Ishikawa (cell line): Measurements from ENCODE around the gene FOXQ1.

Source experiments
- CEBPB ChIP-seq: IDR thresholded peaks from 2 replicates; pipeline ENCODE4 v1.6.1; 2012
- CREB1 ChIP-seq: IDR thresholded peaks from 2 replicates; pipeline ENCODE4 v1.6.1; 2012; ENCODE audit warnings: low read depth
- EGR1 ChIP-seq: IDR thresholded peaks from 2 replicates; pipeline ENCODE4 v1.6.1; 2012
- EP300 ChIP-seq: IDR thresholded peaks from 2 replicates; pipeline ENCODE4 v1.6.1; 2012; ENCODE audit warnings: borderline replicate concordance
- NFIC ChIP-seq: IDR thresholded peaks from 2 replicates; pipeline ENCODE4 v1.6.1; 2012
- RAD21 ChIP-seq: IDR thresholded peaks from 2 replicates; pipeline ENCODE4 v1.6.1; 2012; ENCODE audit warnings: low read depth
- TAF1 ChIP-seq: IDR thresholded peaks from 2 replicates; pipeline ENCODE4 v1.6.1; 2012; ENCODE audit warnings: low read depth, mild to moderate bottlenecking
- TCF12 ChIP-seq: IDR thresholded peaks from 2 replicates; pipeline ENCODE4 v1.6.1; 2012; ENCODE audit warnings: low read depth
- TEAD4 ChIP-seq: IDR thresholded peaks from 2 replicates; pipeline ENCODE4 v1.6.1; 2012
- YY1 ChIP-seq: IDR thresholded peaks from 2 replicates; pipeline ENCODE4 v1.6.1; 2012; ENCODE audit warnings: low read depth
- ZBTB7A ChIP-seq: IDR thresholded peaks from 2 replicates; pipeline ENCODE4 v1.6.1; 2012; ENCODE audit warnings: low read depth
- TF ChIP-seq, protein P1 (sequence below): IDR thresholded peaks from 2 replicates; pipeline ENCODE4 v1.6.1; 2012
- TF ChIP-seq, protein P2 (sequence below): IDR thresholded peaks from 2 replicates; pipeline ENCODE4 v1.6.1; 2012; ENCODE audit warnings: low read depth, mild to moderate bottlenecking
- TF ChIP-seq, protein P3 (sequence below): IDR thresholded peaks from 2 replicates; pipeline ENCODE4 v1.6.1; 2012

DNA sequence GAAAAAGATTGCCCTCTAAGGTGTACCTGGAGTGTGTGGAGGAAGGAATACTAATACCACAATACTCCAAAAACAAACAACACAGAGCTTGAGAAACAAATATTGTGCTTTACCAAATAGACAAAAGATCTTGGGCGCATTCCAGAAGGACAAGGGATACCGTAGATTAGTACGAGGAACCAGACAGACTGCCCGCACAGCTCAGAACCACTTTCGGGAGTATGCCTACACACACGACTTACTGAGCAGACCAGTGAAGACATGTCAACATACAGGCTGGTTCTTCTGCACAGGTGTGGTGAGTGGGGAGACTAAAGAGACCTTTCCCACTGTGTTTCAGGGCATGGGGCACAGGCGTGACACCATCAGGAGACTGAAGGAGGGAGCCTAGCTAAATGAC, 15.8 kb upstream of the FOXQ1 start:
- TF ChIP-seq EP300 = no peak
- TF ChIP-seq CREB1 = no peak
- TF ChIP-seq RAD21 = no peak
- TF ChIP-seq NFIC = no peak
- no peak for TF ChIP-seq CEBPB
- TF ChIP-seq TEAD4 = no peak
- TF ChIP-seq, protein P1, sequence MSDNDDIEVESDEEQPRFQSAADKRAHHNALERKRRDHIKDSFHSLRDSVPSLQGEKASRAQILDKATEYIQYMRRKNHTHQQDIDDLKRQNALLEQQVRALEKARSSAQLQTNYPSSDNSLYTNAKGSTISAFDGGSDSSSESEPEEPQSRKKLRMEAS = no peak
- TF ChIP-seq, protein P2, sequence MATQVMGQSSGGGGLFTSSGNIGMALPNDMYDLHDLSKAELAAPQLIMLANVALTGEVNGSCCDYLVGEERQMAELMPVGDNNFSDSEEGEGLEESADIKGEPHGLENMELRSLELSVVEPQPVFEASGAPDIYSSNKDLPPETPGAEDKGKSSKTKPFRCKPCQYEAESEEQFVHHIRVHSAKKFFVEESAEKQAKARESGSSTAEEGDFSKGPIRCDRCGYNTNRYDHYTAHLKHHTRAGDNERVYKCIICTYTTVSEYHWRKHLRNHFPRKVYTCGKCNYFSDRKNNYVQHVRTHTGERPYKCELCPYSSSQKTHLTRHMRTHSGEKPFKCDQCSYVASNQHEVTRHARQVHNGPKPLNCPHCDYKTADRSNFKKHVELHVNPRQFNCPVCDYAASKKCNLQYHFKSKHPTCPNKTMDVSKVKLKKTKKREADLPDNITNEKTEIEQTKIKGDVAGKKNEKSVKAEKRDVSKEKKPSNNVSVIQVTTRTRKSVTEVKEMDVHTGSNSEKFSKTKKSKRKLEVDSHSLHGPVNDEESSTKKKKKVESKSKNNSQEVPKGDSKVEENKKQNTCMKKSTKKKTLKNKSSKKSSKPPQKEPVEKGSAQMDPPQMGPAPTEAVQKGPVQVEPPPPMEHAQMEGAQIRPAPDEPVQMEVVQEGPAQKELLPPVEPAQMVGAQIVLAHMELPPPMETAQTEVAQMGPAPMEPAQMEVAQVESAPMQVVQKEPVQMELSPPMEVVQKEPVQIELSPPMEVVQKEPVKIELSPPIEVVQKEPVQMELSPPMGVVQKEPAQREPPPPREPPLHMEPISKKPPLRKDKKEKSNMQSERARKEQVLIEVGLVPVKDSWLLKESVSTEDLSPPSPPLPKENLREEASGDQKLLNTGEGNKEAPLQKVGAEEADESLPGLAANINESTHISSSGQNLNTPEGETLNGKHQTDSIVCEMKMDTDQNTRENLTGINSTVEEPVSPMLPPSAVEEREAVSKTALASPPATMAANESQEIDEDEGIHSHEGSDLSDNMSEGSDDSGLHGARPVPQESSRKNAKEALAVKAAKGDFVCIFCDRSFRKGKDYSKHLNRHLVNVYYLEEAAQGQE = no peak
- TF ChIP-seq, protein P3, sequence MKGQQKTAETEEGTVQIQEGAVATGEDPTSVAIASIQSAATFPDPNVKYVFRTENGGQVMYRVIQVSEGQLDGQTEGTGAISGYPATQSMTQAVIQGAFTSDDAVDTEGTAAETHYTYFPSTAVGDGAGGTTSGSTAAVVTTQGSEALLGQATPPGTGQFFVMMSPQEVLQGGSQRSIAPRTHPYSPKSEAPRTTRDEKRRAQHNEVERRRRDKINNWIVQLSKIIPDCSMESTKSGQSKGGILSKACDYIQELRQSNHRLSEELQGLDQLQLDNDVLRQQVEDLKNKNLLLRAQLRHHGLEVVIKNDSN = no peak
- no peak for TF ChIP-seq TAF1
- no peak for TF ChIP-seq TCF12
- no peak for TF ChIP-seq YY1
- TF ChIP-seq EGR1 = no peak
- TF ChIP-seq ZBTB7A = no peak
